Measurements from ENCODE around the gene RAB1A.
A peak's percentile ranks its signal among the peaks of the same experiment; 100 is the strongest.

RAB1A gene

DNA sequence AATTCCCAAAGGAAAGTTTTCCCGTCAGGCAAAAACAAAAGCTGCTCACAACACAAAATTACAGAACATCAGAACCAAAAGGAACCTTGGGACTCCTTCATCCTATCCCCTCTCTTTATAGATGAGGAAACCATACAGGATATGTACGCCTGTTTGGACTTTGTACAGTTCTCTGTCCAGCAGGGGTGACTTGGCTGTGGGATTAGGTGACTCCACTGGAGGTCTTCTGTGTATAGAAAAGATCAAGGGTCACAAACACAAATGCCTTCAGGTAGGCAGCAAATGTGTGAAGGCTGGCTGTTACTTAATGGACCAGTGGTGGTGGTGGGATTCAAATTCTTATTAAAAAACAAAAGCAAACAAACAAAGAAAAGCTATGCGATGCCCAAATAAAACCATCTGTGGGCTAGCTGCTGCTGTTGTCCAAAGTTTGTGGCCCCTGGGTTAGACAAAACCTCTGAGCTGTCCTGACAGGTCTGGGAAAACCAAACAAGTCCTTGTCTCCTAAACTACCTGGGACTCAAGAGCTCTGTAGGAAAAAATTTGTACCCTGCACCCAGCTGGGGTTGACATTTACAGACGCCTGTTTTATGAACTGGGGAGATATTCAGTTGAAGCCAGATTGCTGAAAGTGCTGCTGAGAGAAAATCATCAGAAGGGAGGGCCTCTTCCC is 75.0 kb downstream of the RAB1A start:
- peak overlapping the region; percentile 71; the same call in 1 of the 2 replicates for H3K27ac ChIP-seq (ENCODE audit: low read length)
- ATAC-seq (ENCODE audit: insufficient read depth, low read depth): no peak
- H3K4me3 ChIP-seq (ENCODE audit: low read depth in 1 of 2, low read length in 2 of 2): peak overlapping the region in 1 of 2 experiments; percentile 83; a peak in 2 of 4 replicates
- no peaks in the 10 kb centered on the region for H3K36me3 ChIP-seq (ENCODE audit: insufficient read depth, low read length)
- no peaks in the 10 kb centered on the region for H3K9me3 ChIP-seq (ENCODE audit: insufficient read depth, low read length, severe bottlenecking)
- H2AFZ ChIP-seq (ENCODE audit: low read depth, low read length): peak overlapping the region; percentile 94; the same call in 1 of the 2 replicates
- peaks cover 13% of the 10 kb centered on the region; the same call in 1 of the 2 replicates for H4K20me1 ChIP-seq (ENCODE audit: insufficient read depth, low read length)
- H3K27me3 ChIP-seq (ENCODE audit: insufficient read depth, low read length, poor library complexity): no peaks in the 10 kb centered on the region
- peaks cover 29% of the 10 kb centered on the region for H3K79me2 ChIP-seq (ENCODE audit: insufficient read depth, low read length)
- H3K4me2 ChIP-seq (ENCODE audit: insufficient read depth, low read length): peak overlapping the region; percentile 92
- DNase-seq: no peak
- H3K4me1 ChIP-seq (ENCODE audit: insufficient read depth, low read length): peaks cover 49% of the 10 kb centered on the region
- TF ChIP-seq EZH2 (IDR thresholded peaks at IDR 0.05; ENCODE audit: borderline replicate concordance, low read depth, low read length, severe bottlenecking) (no peak), CTCF (IDR thresholded peaks at IDR 0.05; ENCODE audit: borderline replicate concordance, extremely low read depth, low read length, poor library complexity, severe bottlenecking) (no peak)
- H3K9ac ChIP-seq (ENCODE audit: low read depth, low read length): peak overlapping the region; percentile 75

- DNase-seq: peak; percentile 51
- Histone ChIP-seq H3K4me2 (ENCODE audit: insufficient read depth, low read length) (no peak overlapping the region), H3K79me2 (ENCODE audit: insufficient read depth, low read length) (peaks cover 13% of the 10 kb centered on the region), H2AFZ (ENCODE audit: low read depth, low read length) (no peak overlapping the region), H3K4me1 (ENCODE audit: insufficient read depth, low read length) (peaks cover 48% of the 10 kb centered on the region), H3K36me3 (ENCODE audit: insufficient read depth, low read length) (no peaks in the 10 kb centered on the region), H3K27me3 (ENCODE audit: insufficient read depth, low read length, poor library complexity) (no peaks in the 10 kb centered on the region), H4K20me1 (ENCODE audit: insufficient read depth, low read length) (peaks cover 7% of the 10 kb centered on the region; the same call in 1 of the 2 replicates), H3K9me3 (ENCODE audit: insufficient read depth, low read length, severe bottlenecking) (no peaks in the 10 kb centered on the region), H3K9ac (ENCODE audit: low read depth, low read length) (no peak overlapping the region), H3K27ac (ENCODE audit: low read length) (no peak overlapping the region), H3K4me3 (ENCODE audit: low read depth in 1 of 2, low read length in 2 of 2) (no peak overlapping the region)
- TF ChIP-seq EZH2 (IDR thresholded peaks at IDR 0.05; ENCODE audit: borderline replicate concordance, low read depth, low read length, severe bottlenecking): no peak
- TF ChIP-seq CTCF (IDR thresholded peaks at IDR 0.05; ENCODE audit: borderline replicate concordance, extremely low read depth, low read length, poor library complexity, severe bottlenecking): no peak
- ATAC-seq (ENCODE audit: insufficient read depth, low read depth): 0 out of 3 replicates have a peak, but pooled peaks have one; percentile 6
These were observed 76.7 kb downstream of the RAB1A start for GRCh38 chr2:65053199-65053598.

GRCh38 chr2:65050931-65051330 is 79.0 kb downstream of the RAB1A start:
- no peak overlapping the region for H3K4me3 ChIP-seq (ENCODE audit: low read depth in 1 of 2, low read length in 2 of 2)
- no peak overlapping the region for H3K9ac ChIP-seq (ENCODE audit: low read depth, low read length)
- no peak overlapping the region for H2AFZ ChIP-seq (ENCODE audit: low read depth, low read length)
- no peaks in the 10 kb centered on the region for H4K20me1 ChIP-seq (ENCODE audit: insufficient read depth, low read length)
- no peaks in the 10 kb centered on the region for H3K9me3 ChIP-seq (ENCODE audit: insufficient read depth, low read length, severe bottlenecking)
- H3K4me1 ChIP-seq (ENCODE audit: insufficient read depth, low read length): peaks cover 33% of the 10 kb centered on the region
- H3K27ac ChIP-seq (ENCODE audit: low read length): no peak overlapping the region
- no peaks in the 10 kb centered on the region for H3K27me3 ChIP-seq (ENCODE audit: insufficient read depth, low read length, poor library complexity)
- H3K36me3 ChIP-seq (ENCODE audit: insufficient read depth, low read length): no peaks in the 10 kb centered on the region
- TF ChIP-seq CTCF (IDR thresholded peaks at IDR 0.05; ENCODE audit: borderline replicate concordance, extremely low read depth, low read length, poor library complexity, severe bottlenecking): no peak
- no peak for TF ChIP-seq EZH2 (IDR thresholded peaks at IDR 0.05; ENCODE audit: borderline replicate concordance, low read depth, low read length, severe bottlenecking)
- H3K79me2 ChIP-seq (ENCODE audit: insufficient read depth, low read length): no peaks in the 10 kb centered on the region
- H3K4me2 ChIP-seq (ENCODE audit: insufficient read depth, low read length): no peak overlapping the region
- ATAC-seq (ENCODE audit: insufficient read depth, low read depth) (no peak), DNase-seq (no peak)

Data from DND-41 (cell line).